GM12878 (cell line): ENCODE data around the gene VDR. TPM values are rescaled to one million over a fixed set of nuclear protein-coding genes. Genes with fewer than 3 reads are reported as not detected.

Source experiments
- ATAC-seq: fragments of 200-7000 bp; cut with Tn5 transposase; 3 replicates; pipeline ENCODE4 v1.9.1; 2020; ENCODE audit warnings: mild to moderate bottlenecking, moderate library complexity
- BruUV-seq: library from RNA; stranded (reverse); fragments of 400-500 nt; replicated peaks from 2 replicates; lab custom pipeline; 2021; lab: Mats Ljungman, UMichigan
- CTCF ChIA-PET: fragments of 300-600 bp; sonication (Branson Sonifier 250); formaldehyde crosslinking; extraction: SDS; loops from one replicate; lab custom pipeline; 2021; ENCODE audit warnings: inconsistent platforms; lab: Yijun Ruan, JAX
- POLR2A ChIA-PET: fragments of 350-600 bp; formaldehyde crosslinking; extraction: SDS; loops from one replicate; lab custom pipeline; 2021; ENCODE audit warnings: inconsistent platforms; lab: Charles Lee
- RAD21 ChIA-PET: fragments of 300-600 bp; sonication (Branson Sonifier 250); formaldehyde crosslinking; loops from one replicate; lab custom pipeline; 2023; ENCODE audit warnings: antibody characterized with exemption; ENCODE audit not compliant: unreplicated experiment; lab: Charles Lee
- SMC1A ChIA-PET: fragments of 300-600 bp; sonication (Branson Sonifier 250); formaldehyde crosslinking; loops from one replicate; lab custom pipeline; 2023; ENCODE audit not compliant: unreplicated experiment, uncharacterized antibody; lab: Charles Lee
- DNase-seq: peaks from one replicate; pipeline ENCODE4 v3.0.0-alpha.2; 2011; ENCODE audit warnings: low read depth, low spot score
- FAIRE-seq: peaks from 3 replicates; lab custom pipeline; 2011; peaks lifted over from hg19 to GRCh38; lab: Jason Lieb, UNC
- H2AFZ ChIP-seq: 2 replicates; pipeline ENCODE4 v1.6.0; 2011; ENCODE audit warnings: low read depth, low read length, control low read depth; ENCODE audit not compliant: control insufficient read depth
- H3K27ac ChIP-seq: 2 replicates; pipeline ENCODE4 v1.5.1; 2011; ENCODE audit warnings: control low read depth; ENCODE audit not compliant: control insufficient read depth, insufficient read depth
- H3K27me3 ChIP-seq, 2 experiments: replicated peaks in 1 of 2; 2 replicates each; pipeline versions ENCODE4 v1.6.0 to v1.6.1; 2011; ENCODE audit warnings: low read length in 1 of 2; ENCODE audit not compliant: control insufficient read depth in 2 of 2, insufficient read depth in 2 of 2
- H3K36me3 ChIP-seq, 2 experiments: 2 replicates each; pipeline ENCODE4 v1.5.1; 2011; ENCODE audit warnings: low read length in 1 of 2; ENCODE audit not compliant: control insufficient read depth in 2 of 2, insufficient read depth in 2 of 2
- H3K4me1 ChIP-seq: 2 replicates; pipeline ENCODE4 v1.6.1; 2011; ENCODE audit warnings: mild to moderate bottlenecking, low read length, moderate library complexity, mixed read lengths; ENCODE audit not compliant: control insufficient read depth, insufficient read depth
- H3K4me2 ChIP-seq: 2 replicates; pipeline ENCODE4 v1.6.0; 2011; ENCODE audit warnings: control low read depth; ENCODE audit not compliant: control insufficient read depth, insufficient read depth
- H3K4me3 ChIP-seq: fragments of 200-600 bp; sonication (generic); 2 replicates; pipeline ENCODE4 v1.5.1; 2016
- H3K79me2 ChIP-seq: 2 replicates; pipeline ENCODE4 v1.6.0; 2011; ENCODE audit warnings: low read length; ENCODE audit not compliant: control insufficient read depth, insufficient read depth
- H3K9ac ChIP-seq: 2 replicates; pipeline ENCODE4 v1.8.0; 2011; ENCODE audit warnings: low read length, control low read depth, mixed read lengths; ENCODE audit not compliant: control insufficient read depth, insufficient read depth
- H3K9me3 ChIP-seq: replicated peaks from 3 replicates; pipeline ENCODE4 v1.5.1; 2011; ENCODE audit warnings: mild to moderate bottlenecking, low read length; ENCODE audit not compliant: control insufficient read depth, insufficient read depth
- H4K20me1 ChIP-seq: 2 replicates; pipeline ENCODE4 v1.6.0; 2011; ENCODE audit not compliant: control insufficient read depth, insufficient read depth
- CEBPB ChIP-seq, 2 experiments: fragments of 150-350 bp in 1 of 2; IDR thresholded peaks; 2 replicates each; pipeline ENCODE4 v1.6.1; 2012 to 2014; ENCODE audit warnings: low read depth in 2 of 2, low read length in 2 of 2, borderline replicate concordance in 1 of 2, inconsistent platforms in 1 of 2
- CREM ChIP-seq: IDR thresholded peaks from 2 replicates; pipeline ENCODE4 v1.6.1; 2014; ENCODE audit warnings: antibody characterized with exemption, low read depth
- EGR1 ChIP-seq, 2 experiments: IDR thresholded peaks; 1 replicate in 1 of 2; 2 replicates in 1 of 2; pipeline ENCODE4 v1.6.1; 2011 to 2012; ENCODE audit warnings: low read depth in 2 of 2, low read length in 2 of 2, borderline replicate concordance in 1 of 2, mild to moderate bottlenecking in 1 of 2, moderate library complexity in 1 of 2
- EZH2 ChIP-seq: IDR thresholded peaks from 2 replicates; pipeline ENCODE4 v1.6.1; 2012; ENCODE audit warnings: low read depth, mild to moderate bottlenecking, control low read depth, inconsistent platforms, low read length, borderline replicate concordance; ENCODE audit not compliant: control insufficient read depth
- KAT2A ChIP-seq: conservative IDR thresholded peaks from 2 replicates; pipeline ENCODE4 v1.6.1; 2011; ENCODE audit warnings: low read depth, low read length; ENCODE audit not compliant: control insufficient read depth
- KLF5 ChIP-seq: fragments of 450-650 bp; IDR thresholded peaks from 2 replicates; pipeline ENCODE4 v1.6.1; 2014; ENCODE audit warnings: mild to moderate bottlenecking; ENCODE audit not compliant: partially characterized antibody
- LARP7 ChIP-seq: fragments of 450-650 bp; IDR thresholded peaks from 2 replicates; pipeline ENCODE4 v1.6.1; 2017; ENCODE audit warnings: mild to moderate bottlenecking
- MEF2A ChIP-seq: IDR thresholded peaks from 2 replicates; pipeline ENCODE4 v1.6.1; 2011; ENCODE audit warnings: low read depth, mild to moderate bottlenecking, low read length, moderate library complexity; ENCODE audit not compliant: insufficient read depth
- MYB ChIP-seq: fragments of 150-350 bp; IDR thresholded peaks from 2 replicates; pipeline ENCODE4 v1.6.1; 2014; ENCODE audit warnings: mild to moderate bottlenecking, low read depth, low read length, borderline replicate concordance
- POU2F2 ChIP-seq: IDR thresholded peaks from 3 replicates; pipeline ENCODE4 v1.6.1; 2011; ENCODE audit warnings: low read depth, mild to moderate bottlenecking, low read length, borderline replicate concordance
- RB1 ChIP-seq: fragments of 450-650 bp; formaldehyde crosslinking; IDR thresholded peaks from 2 replicates; pipeline ENCODE4 v1.6.1; 2017; ENCODE audit warnings: mild to moderate bottlenecking, borderline replicate concordance
- SMAD5 ChIP-seq: IDR thresholded peaks from 2 replicates; pipeline ENCODE4 v1.6.1; 2016; ENCODE audit warnings: antibody characterized with exemption, low read depth
- SMARCA5 ChIP-seq: fragments of 450-650 bp; IDR thresholded peaks from 2 replicates; pipeline ENCODE4 v1.6.1; 2017; ENCODE audit warnings: mild to moderate bottlenecking
- SMC3 ChIP-seq: IDR thresholded peaks from 2 replicates; pipeline ENCODE4 v1.6.1; 2011; ENCODE audit warnings: low read length, improper control_type of control experiment, borderline replicate concordance
- TCF7 ChIP-seq: IDR thresholded peaks from 2 replicates; pipeline ENCODE4 v1.6.1; 2014; ENCODE audit warnings: antibody characterized with exemption, borderline replicate concordance
- YY1 ChIP-seq: IDR thresholded peaks from 2 replicates; pipeline ENCODE4 v1.6.1; 2011; ENCODE audit warnings: low read depth, mild to moderate bottlenecking, low read length
- WGBS: methylation state at CpG from one replicate; pipeline ENCODE4 v1.1.6; 2016; ENCODE audit warnings: low lambda C conversion rate; ENCODE audit not compliant: insufficient replicate concordance, insufficient coverage; ENCODE audit errors: missing lambda C conversion rate; 5-methylcytosine and 5-hydroxymethylcytosine counted together
- in situ Hi-C: fragments of 300-500 bp; cut with MboI; formaldehyde crosslinking; loops from 9 replicates; pipeline ENCODE4 v1.14.3; 2018; ENCODE audit warnings: mixed read lengths
- intact Hi-C: fragments of 100-400 bp; cut with micrococcal nuclease; formaldehyde crosslinking; loops from one replicate; pipeline ENCODE4 v1.14.2; 2022; ENCODE audit not compliant: unreplicated experiment
- polyA plus RNA-seq, 11 experiments: library from polyadenylated mRNA; depleted of rRNA in 4 of 11; unstranded in 6 of 11; stranded (reverse) in 5 of 11; fragments of >200 nt; fragmentation: Nextera tagmentation in 4 of 11; fragmentation: Illumina TruSeq in 1 of 11; extraction: Ambion mirVana in 4 of 11; extraction: Trizol in 1 of 11; gene quantifications; 1 replicate in 1 of 11; 2 replicates in 10 of 11; pipeline versions ENCODE4 v1.2.1 to v1.2.3, GENCODE V29; 2011 to 2016; ENCODE audit warnings: inconsistent platforms in 2 of 11, missing spikeins in 2 of 11, low read depth in 1 of 11
- total RNA-seq, 4 experiments: library from RNA; depleted of rRNA in 3 of 4; stranded (reverse); fragments of >200 nt in 3 of 4; fragmentation: Illumina TruSeq in 1 of 4; extraction: Trizol in 1 of 4; gene quantifications; 2 replicates each; pipeline versions ENCODE4 v1.2.1 to v1.2.3, GENCODE V29; 2013 to 2021
- TF ChIP-seq, protein P1 (sequence below), 3 experiments: IDR thresholded peaks in 2 of 3; conservative IDR thresholded peaks in 1 of 3; 2 replicates each; pipeline ENCODE4 v1.5.1; 2011; ENCODE audit warnings: low read depth in 3 of 3, low read length in 3 of 3, mild to moderate bottlenecking in 3 of 3, control low read depth in 2 of 3, moderate library complexity in 2 of 3, inconsistent platforms in 1 of 3, mixed read lengths in 1 of 3; ENCODE audit not compliant: control insufficient read depth in 2 of 3, insufficient read depth in 1 of 3; ENCODE audit errors: extremely low read depth in 1 of 3

The VDR gene
- total and polyA plus RNA-seq, 10 of the 15 experiments (the other 5 are each of a cell fraction or from before 2014, with no cell fraction given), result 0.27 to 7.9 (median 3.0) TPM

DNA sequence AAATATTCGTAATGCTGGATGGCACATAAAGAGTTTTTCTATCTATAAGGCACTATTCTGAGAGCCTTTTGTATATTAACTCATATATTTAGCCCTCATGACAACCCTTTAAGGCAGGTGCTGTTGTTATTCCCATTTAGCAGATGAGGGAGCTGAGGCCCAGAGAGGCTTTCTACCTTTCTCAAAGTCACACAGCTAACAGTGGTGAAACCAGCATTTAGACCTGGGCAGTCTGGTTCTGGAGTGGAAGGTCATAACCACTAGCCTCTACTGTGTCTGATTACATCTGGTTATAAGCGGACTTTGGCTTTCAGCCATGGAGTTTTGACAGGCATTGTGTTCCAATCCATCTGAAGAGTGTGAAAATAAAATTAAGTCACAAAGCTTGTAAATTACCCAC, 43.9 kb downstream of the VDR start:
- no peaks in the 10 kb centered on the region for H3K9me3 ChIP-seq
- no TSS peak for BruUV-seq
- intact Hi-C loops, result no loop called here
- H3K9ac ChIP-seq, result no peak overlapping the region
- no peaks in the 10 kb centered on the region for H3K36me3 ChIP-seq
- TF ChIP-seq SMAD5 (no peak), RB1 (no peak), POU2F2 (no peak), CEBPB (IDR thresholded peaks at IDR 0.05; ENCODE audit: borderline replicate concordance in 1 of 2, low read depth in 2 of 2, low read length in 2 of 2) (no peak), TCF7 (no peak), CREM (no peak), EZH2 (no peak), MEF2A (no peak), MYB (no peak), EGR1 (IDR thresholded peaks at IDR 0.05; ENCODE audit: borderline replicate concordance in 1 of 2, low read depth in 2 of 2, low read length in 2 of 2) (no peak), LARP7 (no peak), KAT2A (no peak), SMC3 (no peak), SMARCA5 (no peak), KLF5 (no peak), YY1 (no peak)
- TF ChIP-seq, protein P1, sequence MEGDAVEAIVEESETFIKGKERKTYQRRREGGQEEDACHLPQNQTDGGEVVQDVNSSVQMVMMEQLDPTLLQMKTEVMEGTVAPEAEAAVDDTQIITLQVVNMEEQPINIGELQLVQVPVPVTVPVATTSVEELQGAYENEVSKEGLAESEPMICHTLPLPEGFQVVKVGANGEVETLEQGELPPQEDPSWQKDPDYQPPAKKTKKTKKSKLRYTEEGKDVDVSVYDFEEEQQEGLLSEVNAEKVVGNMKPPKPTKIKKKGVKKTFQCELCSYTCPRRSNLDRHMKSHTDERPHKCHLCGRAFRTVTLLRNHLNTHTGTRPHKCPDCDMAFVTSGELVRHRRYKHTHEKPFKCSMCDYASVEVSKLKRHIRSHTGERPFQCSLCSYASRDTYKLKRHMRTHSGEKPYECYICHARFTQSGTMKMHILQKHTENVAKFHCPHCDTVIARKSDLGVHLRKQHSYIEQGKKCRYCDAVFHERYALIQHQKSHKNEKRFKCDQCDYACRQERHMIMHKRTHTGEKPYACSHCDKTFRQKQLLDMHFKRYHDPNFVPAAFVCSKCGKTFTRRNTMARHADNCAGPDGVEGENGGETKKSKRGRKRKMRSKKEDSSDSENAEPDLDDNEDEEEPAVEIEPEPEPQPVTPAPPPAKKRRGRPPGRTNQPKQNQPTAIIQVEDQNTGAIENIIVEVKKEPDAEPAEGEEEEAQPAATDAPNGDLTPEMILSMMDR (IDR thresholded peaks at IDR 0.05 in 2 of 3, conservative IDR thresholded peaks at IDR 0.05 in 1 of 3; ENCODE audit: control insufficient read depth in 2 of 3, extremely low read depth in 1 of 3, insufficient read depth in 1 of 3, low read depth in 3 of 3, low read length in 3 of 3), result no peak
- H3K27me3 ChIP-seq, result no peaks in the 10 kb centered on the region
- ChIA-PET SMC1A (interaction anchor here (1.0 to 1.2 kb wide), 2 partner anchors 9 to 11 kb away, joined by 3 to 4 read pairs; no protein-coding TSS in a partner anchor), RAD21 (no interaction called here), CTCF (interaction anchor here (0.7 to 2.7 kb wide), 5 partner anchors 11 to 328 kb away, joined by 3 to 7 read pairs (median 3); no protein-coding TSS in a partner anchor), POLR2A (no interaction called here)
- H3K4me1 ChIP-seq, result no peaks in the 10 kb centered on the region
- no peak overlapping the region for H3K4me3 ChIP-seq
- DNase-seq (no peak), ATAC-seq (no peak), FAIRE-seq (no peak)
- no peak overlapping the region for H3K27ac ChIP-seq
- H3K79me2 ChIP-seq, result no peaks in the 10 kb centered on the region
- no peak overlapping the region for H2AFZ ChIP-seq
- no peaks in the 10 kb centered on the region for H4K20me1 ChIP-seq
- 98% methylated on average over 2 of the region's 2 CpGs for WGBS
- no peak overlapping the region for H3K4me2 ChIP-seq
- in situ Hi-C loops, result no loop called here
